ENCODE results near the gene SEC16A.

DNA sequence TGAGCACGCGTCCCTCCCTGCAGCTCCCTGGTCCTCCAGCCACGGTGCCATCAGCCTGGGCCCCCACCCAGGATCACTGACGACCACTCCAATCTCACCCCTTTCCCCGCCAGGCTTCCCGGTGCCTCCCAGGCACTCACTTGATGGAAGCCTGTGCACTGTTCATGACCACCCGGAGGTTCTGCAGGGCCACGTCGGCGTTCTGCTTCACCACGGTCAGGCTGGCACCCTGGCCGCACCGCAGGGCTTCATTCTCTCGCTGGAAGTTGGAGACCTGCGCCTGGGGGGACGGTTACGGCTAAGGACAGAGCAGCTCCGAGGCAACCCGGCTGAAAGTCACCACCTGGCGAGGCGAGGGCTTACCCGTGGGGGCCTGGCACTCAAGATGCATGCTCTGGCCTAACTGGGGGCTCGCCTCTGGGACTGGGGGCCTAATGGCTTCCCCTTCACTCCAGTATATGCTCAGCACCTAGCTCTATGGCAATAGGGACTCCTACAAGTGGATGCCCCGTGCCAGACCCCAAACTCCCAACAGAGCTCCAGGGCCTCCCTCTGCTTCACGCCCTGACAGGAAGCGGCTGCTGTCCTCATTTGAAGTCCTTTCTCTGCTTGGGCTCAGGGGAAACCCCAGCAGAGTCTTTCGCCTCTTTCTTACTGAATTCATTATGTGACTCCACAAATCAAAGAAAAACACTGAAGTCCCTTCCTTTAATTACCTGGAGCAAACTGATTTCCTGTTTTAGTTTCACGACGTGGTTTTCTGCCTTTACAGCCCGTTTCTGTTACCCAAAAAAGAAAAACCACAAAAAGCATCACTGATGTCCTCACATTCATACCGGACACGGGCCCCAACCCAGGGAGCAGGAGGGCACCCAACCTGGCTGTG is 78.7 kb downstream of the SEC16A start:
- TF ChIP-seq CTCF (conservative IDR thresholded peaks at IDR 0.05 in 1 of 2, IDR thresholded peaks at IDR 0.05 in 1 of 2; ENCODE audit: extremely low read depth in 1 of 2, insufficient read depth in 1 of 2, low read depth in 1 of 2, low read length in 2 of 2) = no peak
- no peak for TF ChIP-seq EZH2 (IDR thresholded peaks at IDR 0.05; ENCODE audit: borderline replicate concordance, low read length)
